Endothelial cell of umbilical vein (primary cell): ENCODE measurements around the gene SPG7. TPM values are rescaled to one million over a fixed set of nuclear protein-coding genes. Genes with fewer than 3 reads are reported as not detected.

Source experiments
- BruUV-seq: library from RNA; stranded (reverse); fragments of 400-500 nt; replicated peaks from 2 replicates; lab custom pipeline; 2021; lab: Mats Ljungman, UMichigan
- CTCF ChIA-PET: fragments of 300-600, 350-600 bp; sonication (Branson Sonifier 250); formaldehyde crosslinking; loops from one replicate; lab custom pipeline; 2021; ENCODE audit warnings: antibody characterized with exemption, inconsistent platforms; lab: Charles Lee
- POLR2A ChIA-PET: fragments of 300-600, 350-600 bp; sonication (Branson Sonifier 250); formaldehyde crosslinking; loops from one replicate; lab custom pipeline; 2021; ENCODE audit warnings: antibody characterized with exemption, inconsistent platforms; lab: Charles Lee
- DNase-seq: peaks from one replicate; pipeline ENCODE4 v3.0.0-alpha.2; 2011; ENCODE audit warnings: low read depth, low spot score
- FAIRE-seq: peaks from 2 replicates; lab custom pipeline; 2011; peaks lifted over from hg19 to GRCh38; lab: Jason Lieb, UNC
- H2AFZ ChIP-seq: 2 replicates; pipeline ENCODE4 v1.6.0; 2012; ENCODE audit warnings: low read depth, low read length, control low read depth, inconsistent platforms
- H3K27ac ChIP-seq: 2 replicates; pipeline ENCODE4 v1.5.1; 2011; ENCODE audit warnings: low read depth, mild to moderate bottlenecking, control low read depth, low read length, moderate library complexity; ENCODE audit not compliant: insufficient read depth
- H3K27me3 ChIP-seq, 2 experiments: 2 replicates each; pipeline versions ENCODE4 v1.6.0 to v1.6.1; 2011; ENCODE audit warnings: low read length in 2 of 2, mixed read lengths in 1 of 2; ENCODE audit not compliant: control insufficient read depth in 2 of 2, insufficient read depth in 2 of 2
- H3K36me3 ChIP-seq, 2 experiments: 2 replicates in 1 of 2; 3 replicates in 1 of 2; pipeline ENCODE4 v1.5.1; 2011; ENCODE audit warnings: low read length in 2 of 2, mild to moderate bottlenecking in 1 of 2, moderate library complexity in 1 of 2; ENCODE audit not compliant: control insufficient read depth in 2 of 2, insufficient read depth in 2 of 2; ENCODE audit errors: extremely low read depth in 1 of 2
- H3K4me1 ChIP-seq: 3 replicates; pipeline ENCODE4 v1.5.1; 2011; ENCODE audit warnings: mild to moderate bottlenecking, low read length; ENCODE audit not compliant: control insufficient read depth, insufficient read depth; ENCODE audit errors: extremely low read depth
- H3K4me2 ChIP-seq: 2 replicates; pipeline ENCODE4 v1.6.1; 2011; ENCODE audit warnings: low read length, control low read depth, mixed read lengths; ENCODE audit not compliant: insufficient read depth
- H3K4me3 ChIP-seq, 3 experiments: fragments of 200-600 bp in 1 of 3; sonication (generic), shearing (Covaris generic) in 1 of 3; replicated peaks in 1 of 3; 2 replicates each; pipeline ENCODE4 v1.5.1; 2011 to 2016; ENCODE audit warnings: control low read depth in 3 of 3, low read length in 3 of 3, mild to moderate bottlenecking in 2 of 3, inconsistent platforms in 1 of 3, low read depth in 1 of 3, moderate library complexity in 1 of 3; ENCODE audit not compliant: insufficient read depth in 1 of 3
- H3K79me2 ChIP-seq: 2 replicates; pipeline ENCODE4 v1.6.0; 2012; ENCODE audit warnings: low read length, inconsistent platforms; ENCODE audit not compliant: control insufficient read depth, insufficient read depth
- H3K9ac ChIP-seq: replicated peaks from 2 replicates; pipeline ENCODE3; 2011; ENCODE audit warnings: low read length, control low read depth; ENCODE audit not compliant: insufficient read depth; ENCODE audit errors: extremely low read depth
- H3K9me1 ChIP-seq: replicated peaks from 3 replicates; pipeline ENCODE4 v1.6.0; 2011; ENCODE audit warnings: mild to moderate bottlenecking, low read length; ENCODE audit not compliant: control insufficient read depth, insufficient read depth; ENCODE audit errors: extremely low read depth
- H3K9me3 ChIP-seq: replicated peaks from 2 replicates; pipeline ENCODE4 v1.5.1; 2012; ENCODE audit warnings: low read length, inconsistent platforms; ENCODE audit not compliant: control insufficient read depth, insufficient read depth
- H4K20me1 ChIP-seq: replicated peaks from 2 replicates; pipeline ENCODE3; 2011; ENCODE audit warnings: mild to moderate bottlenecking, low read length; ENCODE audit not compliant: control insufficient read depth, insufficient read depth; ENCODE audit errors: extremely low read depth
- CTCF ChIP-seq, 2 donors: IDR thresholded peaks; 1 replicate in 1 of 2; 2 replicates in 1 of 2; pipeline ENCODE4 v1.5.1; 2011; ENCODE audit warnings: low read length in 2 of 2, mild to moderate bottlenecking in 2 of 2, moderate library complexity in 2 of 2, control low read depth in 1 of 2, inconsistent platforms in 1 of 2, low read depth in 1 of 2; ENCODE audit not compliant: insufficient read depth in 1 of 2; ENCODE audit errors: extremely low read depth in 1 of 2
- EZH2 ChIP-seq: IDR thresholded peaks from 2 replicates; pipeline ENCODE4 v1.6.1; 2012; ENCODE audit warnings: borderline replicate concordance, low read depth, mild to moderate bottlenecking, moderate library complexity, low read length, inconsistent platforms; ENCODE audit not compliant: severe bottlenecking
- FOS ChIP-seq: IDR thresholded peaks from 2 replicates; pipeline ENCODE4 v1.6.1; 2011; ENCODE audit warnings: mild to moderate bottlenecking, low read length, moderate library complexity, borderline replicate concordance; ENCODE audit not compliant: insufficient read depth
- GATA2 ChIP-seq: IDR thresholded peaks from 2 replicates; pipeline ENCODE4 v1.7.0; 2011; ENCODE audit warnings: low read depth, mild to moderate bottlenecking, moderate library complexity, mixed read lengths, low read length; ENCODE audit not compliant: insufficient read length, insufficient read depth
- JUN ChIP-seq: IDR thresholded peaks from 2 replicates; pipeline ENCODE4 v1.6.1; 2011; ENCODE audit warnings: borderline replicate concordance, low read depth; ENCODE audit not compliant: insufficient read length, insufficient read depth
- MAX ChIP-seq: IDR thresholded peaks from 2 replicates; pipeline ENCODE4 v1.6.1; 2011; ENCODE audit not compliant: insufficient read depth, insufficient read length
- MYC ChIP-seq: IDR thresholded peaks from one replicate; pipeline ENCODE4 v1.6.1; 2011; ENCODE audit warnings: mild to moderate bottlenecking, low read depth, low read length
- POLR2A ChIP-seq: IDR thresholded peaks from 2 replicates; pipeline ENCODE4 v1.6.1; 2012; ENCODE audit warnings: low read depth, mild to moderate bottlenecking, control low read depth, low read length
- POLR2AphosphoS5 ChIP-seq: IDR thresholded peaks from 2 replicates; pipeline ENCODE4 v1.6.1; 2012; ENCODE audit warnings: low read depth, mild to moderate bottlenecking, control low read depth, low read length, moderate library complexity; ENCODE audit not compliant: insufficient read depth
- dilution Hi-C: fragments of 300-500 bp; cut with MboI; formaldehyde crosslinking; loops from one replicate; pipeline ENCODE4 v1.15.0; 2019; ENCODE audit warnings: low sequenced_read_pairs; ENCODE audit not compliant: extremely low pct_ligation_motif_present
- intact Hi-C: fragments of 100-400 bp; cut with micrococcal nuclease; formaldehyde crosslinking; loops from one replicate; pipeline ENCODE4 v1.10.0; 2022
- polyA plus RNA-seq, 4 experiments: library from polyadenylated mRNA; depleted of rRNA in 3 of 4; stranded (reverse) in 3 of 4; unstranded in 1 of 4; fragments of >200 nt; gene quantifications; 2 replicates each; pipeline versions ENCODE4 v1.2.1 to v1.2.3, GENCODE V29; 2011 to 2012; ENCODE audit warnings: missing spikeins in 1 of 4
- total RNA-seq: library from RNA; stranded (reverse); gene quantifications from 2 replicates; pipeline ENCODE4 v1.2.3, GENCODE V29; 2021

The SPG7 gene
- total and polyA plus RNA-seq, 2 donors (not counting 3 experiments of a cell fraction or from before 2014, with no cell fraction given) = 90.2 to 146 TPM

GRCh38 chr16:89530401-89531381, 22.5 kb downstream of the SPG7 start:
- TF ChIP-seq CTCF (IDR thresholded peaks at IDR 0.05; ENCODE audit: extremely low read depth in 1 of 2, insufficient read depth in 1 of 2, low read depth in 1 of 2, low read length in 2 of 2) = no peak
- TF ChIP-seq EZH2 = no peak
- TF ChIP-seq FOS = no peak
- TF ChIP-seq MAX = no peak
- TF ChIP-seq JUN = no peak
- no peak for TF ChIP-seq POLR2A
- no peak for TF ChIP-seq MYC
- TF ChIP-seq GATA2 = no peak
- no peak for TF ChIP-seq POLR2AphosphoS5
- Histone ChIP-seq H2AFZ (no peak overlapping the region), H3K36me3 (peaks cover 9 to 34% of the 10 kb centered on the region in 2 experiments), H3K9ac (no peak overlapping the region), H3K4me3 (no peak overlapping the region), H3K79me2 (peaks cover 5% of the 10 kb centered on the region), H3K27ac (no peak overlapping the region), H3K4me2 (no peak overlapping the region), H3K9me1 (no peaks in the 10 kb centered on the region), H3K4me1 (peaks cover 17% of the 10 kb centered on the region), H4K20me1 (no peaks in the 10 kb centered on the region), H3K9me3 (no peaks in the 10 kb centered on the region), H3K27me3 (no peaks in the 10 kb centered on the region)
- dilution Hi-C loops (no loop called here), intact Hi-C loops (no loop called here)
- DNase-seq (no peak), FAIRE-seq (no peak)
- ChIA-PET CTCF (interaction anchor here (1.4 to 2.4 kb wide), 2 partner anchors 11 to 26 kb away, joined by 3 to 7 read pairs; no protein-coding TSS in a partner anchor), POLR2A (interaction anchor here (0.6 kb wide), 1 partner anchor 24 kb away, joined by 6 read pairs; no protein-coding TSS in a partner anchor)
- BruUV-seq = no TSS peak
